ENCODE measurements around the gene PSMC3. TPM values are rescaled to one million over a fixed set of nuclear protein-coding genes. Genes with fewer than 3 reads are reported as not detected.

The PSMC3 gene
- total and polyA plus RNA-seq, 9 of the 15 experiments (the other 6 are each of a cell fraction or from before 2014, with no cell fraction given): 44.3 to 324 (median 240) TPM

GRCh38 chr11:47407746-47408590, 18.3 kb downstream of the PSMC3 start, which contains the start of gene SLC39A13 (continued):
- peak; percentile 98 for TF ChIP-seq CREB3L1 (IDR thresholded peaks at IDR 0.05; ENCODE audit: borderline replicate concordance, low read depth)
- no peak for TF ChIP-seq HOMEZ (CRISPR knock-in tag; IDR thresholded peaks at IDR 0.05)
- no peak for TF ChIP-seq MTA2 (IDR thresholded peaks at IDR 0.05; ENCODE audit: low read depth)
- TF ChIP-seq IFI16 (CRISPR knock-in tag; IDR thresholded peaks at IDR 0.05): no peak
- no peak for TF ChIP-seq MITF (IDR thresholded peaks at IDR 0.05)
- TF ChIP-seq E2F3 (CRISPR knock-in tag; IDR thresholded peaks at IDR 0.05): no peak
- TF ChIP-seq CBX5 (IDR thresholded peaks at IDR 0.05; ENCODE audit: borderline replicate concordance, low read depth): peak; percentile 55; the same call in 1 of the 2 replicates
- no peak for TF ChIP-seq ZNF75A (CRISPR knock-in tag; IDR thresholded peaks at IDR 0.05)
- TF ChIP-seq ZNF384 (IDR thresholded peaks at IDR 0.05; ENCODE audit: low read depth, low read length): peak; percentile 58
- no peak for TF ChIP-seq ZNF318 (IDR thresholded peaks at IDR 0.05; ENCODE audit: borderline replicate concordance in 1 of 2, low read depth in 1 of 2)
- TF ChIP-seq ZNF174 (CRISPR knock-in tag; IDR thresholded peaks at IDR 0.05): no peak
- TF ChIP-seq ESRRA (IDR thresholded peaks at IDR 0.05; ENCODE audit: borderline replicate concordance, low read depth): peak; percentile 91
